Panc1 (cell line): ENCODE results near the gene FCN1.

Experiments used
- POLR2AphosphoS5 ChIP-seq: IDR thresholded peaks from 2 replicates; pipeline ENCODE4 v1.6.1; 2012; ENCODE audit warnings: mild to moderate bottlenecking, low read depth, low read length, moderate library complexity
- TF ChIP-seq, protein P1 (sequence below): fragments of 450-650 bp; IDR thresholded peaks from 2 replicates; pipeline ENCODE4 v1.5.1; 2017; ENCODE audit warnings: mild to moderate bottlenecking

DNA sequence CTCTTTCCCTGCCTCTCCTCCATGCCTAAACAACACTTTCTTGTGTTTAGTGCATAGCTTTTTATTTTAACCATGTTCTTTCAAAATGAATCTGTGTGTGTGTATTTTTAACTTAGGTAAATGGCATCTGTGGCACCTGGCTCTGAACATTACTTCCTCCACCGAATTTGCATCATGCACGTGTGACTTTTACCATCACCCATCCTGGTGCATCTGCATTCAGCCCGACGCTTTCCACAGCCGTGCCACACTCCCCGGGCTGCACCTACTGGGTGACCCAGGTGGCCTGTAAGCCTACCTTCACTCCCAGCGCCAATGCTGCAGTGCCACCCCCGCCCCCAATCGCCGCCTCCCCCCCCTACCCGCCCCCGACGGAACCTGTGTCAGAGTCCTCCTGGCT, 12.7 kb upstream of the FCN1 start:
- TF ChIP-seq, protein P1, sequence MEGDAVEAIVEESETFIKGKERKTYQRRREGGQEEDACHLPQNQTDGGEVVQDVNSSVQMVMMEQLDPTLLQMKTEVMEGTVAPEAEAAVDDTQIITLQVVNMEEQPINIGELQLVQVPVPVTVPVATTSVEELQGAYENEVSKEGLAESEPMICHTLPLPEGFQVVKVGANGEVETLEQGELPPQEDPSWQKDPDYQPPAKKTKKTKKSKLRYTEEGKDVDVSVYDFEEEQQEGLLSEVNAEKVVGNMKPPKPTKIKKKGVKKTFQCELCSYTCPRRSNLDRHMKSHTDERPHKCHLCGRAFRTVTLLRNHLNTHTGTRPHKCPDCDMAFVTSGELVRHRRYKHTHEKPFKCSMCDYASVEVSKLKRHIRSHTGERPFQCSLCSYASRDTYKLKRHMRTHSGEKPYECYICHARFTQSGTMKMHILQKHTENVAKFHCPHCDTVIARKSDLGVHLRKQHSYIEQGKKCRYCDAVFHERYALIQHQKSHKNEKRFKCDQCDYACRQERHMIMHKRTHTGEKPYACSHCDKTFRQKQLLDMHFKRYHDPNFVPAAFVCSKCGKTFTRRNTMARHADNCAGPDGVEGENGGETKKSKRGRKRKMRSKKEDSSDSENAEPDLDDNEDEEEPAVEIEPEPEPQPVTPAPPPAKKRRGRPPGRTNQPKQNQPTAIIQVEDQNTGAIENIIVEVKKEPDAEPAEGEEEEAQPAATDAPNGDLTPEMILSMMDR: no peak
- TF ChIP-seq POLR2AphosphoS5: no peak
